Gastroesophageal sphincter (tissue), 4 donors: ENCODE measurements around the gene STUM. TPM values are rescaled to one million over a fixed set of nuclear protein-coding genes. Genes with fewer than 3 reads are reported as not detected.

ENCODE experiments used
- ATAC-seq: fragments of 150-250 bp; one replicate; pipeline ENCODE4 v1.9.1; 2016; ENCODE audit warnings: mild to moderate bottlenecking, moderate library complexity
- H3K27ac ChIP-seq, 4 donors: fragments of 200-600 bp; sonication (generic) in 3 of 4; 1 replicate in 3 of 4; 2 replicates in 1 of 4; pipeline ENCODE4 v1.5.1; 2016 to 2019
- H3K27me3 ChIP-seq: fragments of 200-600 bp; sonication (generic); one replicate; pipeline ENCODE4 v1.5.1; 2019
- H3K36me3 ChIP-seq, 2 donors: fragments of 200-600 bp; sonication (generic); one replicate each; pipeline ENCODE4 v1.5.1; 2019; ENCODE audit warnings: control low read depth in 1 of 2
- H3K4me1 ChIP-seq, 3 donors: fragments of 200-600 bp; sonication (generic); 1 replicate in 2 of 3; 2 replicates in 1 of 3; pipeline ENCODE4 v1.5.1; 2016 to 2019; ENCODE audit warnings: control low read depth in 2 of 3
- H3K4me3 ChIP-seq, 2 donors: fragments of 200-600 bp; sonication (generic); one replicate each; pipeline ENCODE4 v1.5.1; 2019; ENCODE audit warnings: mild to moderate bottlenecking in 1 of 2, moderate library complexity in 1 of 2
- H3K9me3 ChIP-seq, 3 donors: fragments of 200-600 bp; sonication (generic); one replicate each; pipeline ENCODE4 v1.5.1; 2017 to 2019; ENCODE audit warnings: control low read depth in 2 of 3
- EP300 ChIP-seq: sonication (generic); formaldehyde crosslinking; IDR thresholded peaks from one replicate; pipeline ENCODE4 v1.6.1; 2017; ENCODE audit warnings: antibody characterized with exemption, mild to moderate bottlenecking
- POLR2A ChIP-seq, 2 donors: fragments of 450-650 bp; IDR thresholded peaks; one replicate each; pipeline ENCODE4 v1.6.1; 2017; ENCODE audit warnings: antibody characterized with exemption in 2 of 2, mild to moderate bottlenecking in 2 of 2, moderate library complexity in 1 of 2
- POLR2AphosphoS5 ChIP-seq: sonication (generic); formaldehyde crosslinking; IDR thresholded peaks from one replicate; pipeline ENCODE4 v1.6.1; 2017; ENCODE audit warnings: antibody characterized with exemption
- WGBS, 2 donors: methylation state at CpG; one replicate each; pipeline ENCODE4 v1.1.5; 2018; ENCODE audit warnings: low coverage in 1 of 2; 5-methylcytosine and 5-hydroxymethylcytosine counted together
- total RNA-seq, 4 donors: library from RNA; depleted of rRNA; stranded (reverse); fragments of >200 nt; gene quantifications; one replicate each; pipeline ENCODE4 v1.1.0, GENCODE V29; 2016
- TF ChIP-seq, protein P1 (sequence below), 4 experiments: fragments of 200-600 bp in 2 of 4; fragments of 450-650 bp in 2 of 4; sonication (generic) in 1 of 4; IDR thresholded peaks; one replicate each; pipeline ENCODE4 v1.5.1; 2017 to 2019; ENCODE audit warnings: antibody characterized with exemption in 4 of 4, mild to moderate bottlenecking in 2 of 4, moderate library complexity in 2 of 4

Gene STUM
- total RNA-seq, 4 donors from 2014 or later: 2.8 to 9.1 (median 4.5) TPM

GRCh38 chr1:226584164-226584563 lies 35.6 kb downstream of the STUM start:
- no peak for TF ChIP-seq POLR2AphosphoS5
- TF ChIP-seq EP300: no peak
- no peak for TF ChIP-seq POLR2A (IDR thresholded peaks at IDR 0.05)
- TF ChIP-seq, protein P1, sequence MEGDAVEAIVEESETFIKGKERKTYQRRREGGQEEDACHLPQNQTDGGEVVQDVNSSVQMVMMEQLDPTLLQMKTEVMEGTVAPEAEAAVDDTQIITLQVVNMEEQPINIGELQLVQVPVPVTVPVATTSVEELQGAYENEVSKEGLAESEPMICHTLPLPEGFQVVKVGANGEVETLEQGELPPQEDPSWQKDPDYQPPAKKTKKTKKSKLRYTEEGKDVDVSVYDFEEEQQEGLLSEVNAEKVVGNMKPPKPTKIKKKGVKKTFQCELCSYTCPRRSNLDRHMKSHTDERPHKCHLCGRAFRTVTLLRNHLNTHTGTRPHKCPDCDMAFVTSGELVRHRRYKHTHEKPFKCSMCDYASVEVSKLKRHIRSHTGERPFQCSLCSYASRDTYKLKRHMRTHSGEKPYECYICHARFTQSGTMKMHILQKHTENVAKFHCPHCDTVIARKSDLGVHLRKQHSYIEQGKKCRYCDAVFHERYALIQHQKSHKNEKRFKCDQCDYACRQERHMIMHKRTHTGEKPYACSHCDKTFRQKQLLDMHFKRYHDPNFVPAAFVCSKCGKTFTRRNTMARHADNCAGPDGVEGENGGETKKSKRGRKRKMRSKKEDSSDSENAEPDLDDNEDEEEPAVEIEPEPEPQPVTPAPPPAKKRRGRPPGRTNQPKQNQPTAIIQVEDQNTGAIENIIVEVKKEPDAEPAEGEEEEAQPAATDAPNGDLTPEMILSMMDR (IDR thresholded peaks at IDR 0.05): no peak
- no peaks in the 10 kb centered on the region for H3K36me3 ChIP-seq
- no peak overlapping the region for H3K27ac ChIP-seq
- WGBS, 2 donors: 80% methylated on average over 1 of the region's 3 CpGs; no CpG with 5 or more reads in 1 of the 2 donors
- H3K4me3 ChIP-seq: no peak overlapping the region
- H3K9me3 ChIP-seq: no peaks in the 10 kb centered on the region
- H3K27me3 ChIP-seq: no peaks in the 10 kb centered on the region
- peaks cover 0 to 7% (median 0%) of the 10 kb centered on the region in 3 donors for H3K4me1 ChIP-seq
- ATAC-seq: no peak

- TF ChIP-seq EP300: no peak
- no peak for TF ChIP-seq POLR2AphosphoS5
- no peak for TF ChIP-seq POLR2A (IDR thresholded peaks at IDR 0.05)
- TF ChIP-seq, protein P1 (IDR thresholded peaks at IDR 0.05): no peak
- no peak for ATAC-seq
Observed at GRCh38 chr1:226586116-226586515, 37.6 kb downstream of the STUM start.

DNA sequence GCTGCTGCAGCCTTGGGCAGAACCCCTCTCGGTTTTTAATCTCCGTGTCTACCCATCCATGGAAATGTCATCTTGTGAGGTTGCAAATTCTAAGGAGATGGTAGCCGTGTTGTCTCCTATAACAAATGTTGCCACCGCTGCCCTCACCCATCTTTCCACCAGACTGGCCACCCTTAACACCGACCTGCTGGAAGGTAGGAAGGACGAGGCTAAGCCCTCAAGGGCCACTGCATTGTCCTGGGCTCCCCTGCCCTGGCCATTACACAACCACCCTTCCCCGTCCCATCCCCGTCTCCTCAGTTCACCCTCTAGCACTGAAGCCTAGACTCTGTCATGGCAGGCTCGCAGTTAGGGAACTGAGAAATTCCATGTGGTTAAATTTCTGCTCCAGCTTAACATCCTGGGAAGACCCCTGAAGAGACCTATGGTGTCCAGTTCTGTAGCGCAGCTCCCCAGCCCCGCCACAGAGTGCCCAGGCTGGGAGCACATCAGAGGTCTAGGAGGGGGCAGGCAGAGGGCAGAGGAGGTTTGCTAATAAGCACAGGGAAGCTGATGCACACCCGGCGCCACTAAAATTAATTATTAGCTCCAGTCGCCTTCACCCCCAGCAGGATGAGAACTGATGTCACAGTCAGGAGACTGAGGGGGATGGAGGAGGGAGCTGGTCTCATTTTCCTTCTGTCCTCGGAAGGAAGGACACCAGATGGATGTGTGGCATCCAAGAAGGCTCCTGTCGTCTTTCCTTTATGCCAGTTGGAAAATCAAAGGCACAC lies 38.3 kb downstream of the STUM start:
- H3K9me3 ChIP-seq: no peaks in the 10 kb centered on the region
- no peak overlapping the region for H3K27ac ChIP-seq
- 84 to 92% methylated on average over 6 to 11 of the region's 16 CpGs for WGBS, 2 donors
- H3K36me3 ChIP-seq: no peaks in the 10 kb centered on the region
- TF ChIP-seq POLR2A (IDR thresholded peaks at IDR 0.05): no peak
- TF ChIP-seq EP300: no peak
- TF ChIP-seq POLR2AphosphoS5: no peak
- no peak for ATAC-seq
- no peaks in the 10 kb centered on the region for H3K27me3 ChIP-seq
- H3K4me1 ChIP-seq: peaks cover 0 to 15% (median 0%) of the 10 kb centered on the region in 3 donors
- H3K4me3 ChIP-seq: no peak overlapping the region

More at GRCh38 chr1:226586116-226586515, 37.6 kb downstream of the STUM start:
- 83% methylated on average over 1 of the region's 7 CpGs; no CpG with 5 or more reads in 1 of the 2 donors for WGBS, 2 donors
- Histone ChIP-seq H3K27me3 (no peaks in the 10 kb centered on the region), H3K9me3 (no peaks in the 10 kb centered on the region), H3K36me3 (no peaks in the 10 kb centered on the region), H3K27ac (no peak overlapping the region), H3K4me1 (peaks cover 0 to 15% (median 0%) of the 10 kb centered on the region in 3 donors), H3K4me3 (no peak overlapping the region)

- H3K27me3 ChIP-seq: no peaks in the 10 kb centered on the region
- H3K27ac ChIP-seq: peak overlapping the region in 3 of 4 donors; percentile 37 to 70 (median 55)
- no peak overlapping the region for H3K4me3 ChIP-seq
- 49 to 75% methylated on average over 1 to 2 of the region's 2 CpGs for WGBS, 2 donors
- ATAC-seq: peak; percentile 64
- no peaks in the 10 kb centered on the region for H3K36me3 ChIP-seq
- H3K4me1 ChIP-seq: peaks cover 0 to 15% (median 0%) of the 10 kb centered on the region in 3 donors
- H3K9me3 ChIP-seq: no peaks in the 10 kb centered on the region
- TF ChIP-seq EP300 (no peak), POLR2AphosphoS5 (no peak), POLR2A (IDR thresholded peaks at IDR 0.05) (no peak)
- TF ChIP-seq, protein P1 (IDR thresholded peaks at IDR 0.05): no peak
Observed at GRCh38 chr1:226588484-226588883, 39.9 kb downstream of the STUM start.

DNA sequence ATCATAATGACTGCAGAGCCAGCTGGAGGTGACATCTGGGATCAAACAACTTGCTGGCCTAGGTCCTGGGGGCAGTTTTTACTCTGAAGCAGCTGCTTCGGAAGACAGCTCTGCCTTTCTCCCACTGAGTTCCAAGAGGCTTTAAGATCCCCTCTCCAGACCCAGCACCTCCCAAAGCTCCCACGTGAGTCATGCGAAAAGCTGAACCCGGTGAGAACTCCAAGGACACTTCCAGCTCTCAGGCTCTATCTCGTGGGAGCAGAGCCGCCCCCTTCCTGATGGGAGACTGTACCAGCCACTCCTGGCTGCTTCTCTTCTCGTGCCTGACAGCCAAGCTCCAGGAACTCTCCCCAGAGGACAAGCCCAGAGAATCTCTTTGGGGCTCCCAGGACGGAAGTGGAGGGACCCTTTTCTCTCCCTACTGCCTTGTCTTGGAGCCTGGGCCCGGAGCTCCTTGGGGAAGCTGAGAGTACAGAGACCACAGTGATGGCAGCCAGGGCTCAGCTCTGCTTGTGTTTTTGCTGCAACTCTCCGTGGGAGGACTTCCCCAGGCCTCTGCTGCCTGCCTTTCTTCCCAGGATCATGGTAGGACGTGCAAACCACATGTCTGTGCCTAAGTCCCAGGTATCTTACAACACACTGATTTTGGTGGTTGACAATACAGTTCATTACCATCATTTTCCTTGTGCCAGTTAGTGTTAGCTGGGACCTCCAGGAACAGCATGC lies 40.6 kb downstream of the STUM start:
- 54 to 75% methylated on average over 2 to 4 of the region's 11 CpGs for WGBS, 2 donors
- H3K36me3 ChIP-seq: no peaks in the 10 kb centered on the region
- peak overlapping the region in 3 of 4 donors; percentile 37 to 70 (median 55) for H3K27ac ChIP-seq
- peak; percentile 54 for ATAC-seq
- H3K4me3 ChIP-seq: no peak overlapping the region
- no peaks in the 10 kb centered on the region for H3K9me3 ChIP-seq
- H3K4me1 ChIP-seq: peaks cover 0 to 15% (median 0%) of the 10 kb centered on the region in 3 donors
- no peaks in the 10 kb centered on the region for H3K27me3 ChIP-seq
- TF ChIP-seq, protein P1 (IDR thresholded peaks at IDR 0.05): no peak
- TF ChIP-seq EP300: no peak
